Right lobe of liver (tissue), 6 donors: ENCODE data around the gene SPTB. TPM values are rescaled to one million over a fixed set of nuclear protein-coding genes. Genes with fewer than 3 reads are reported as not detected.
A peak's percentile ranks its signal among the peaks of the same experiment; 100 is the strongest.

Source experiments
- ATAC-seq, 4 donors: fragments of 200-7000 bp; cut with Tn5 transposase; one replicate each; pipeline ENCODE4 v1.9.1; 2020; ENCODE audit warnings: mild to moderate bottlenecking in 4 of 4, moderate library complexity in 4 of 4
- DNase-seq, 3 donors: peaks; one replicate each; pipeline ENCODE4 v3.0.0-alpha.2; 2020
- H3K27ac ChIP-seq, 3 donors: fragments of 200-600 bp; one replicate each; pipeline ENCODE4 v1.8.0; 2022
- H3K27me3 ChIP-seq, 2 donors: fragments of 200-600 bp; one replicate each; pipeline ENCODE4 v1.8.0; 2022
- H3K36me3 ChIP-seq, 4 donors: fragments of 200-600 bp; sonication (generic) in 1 of 4; one replicate each; pipeline versions ENCODE4 v1.5.1 to v1.8.0; 2017 to 2022; ENCODE audit warnings: control low read depth in 1 of 4
- H3K4me1 ChIP-seq, 4 donors: fragments of 200-600 bp; sonication (generic) in 1 of 4; one replicate each; pipeline versions ENCODE4 v1.5.1 to v1.8.0; 2017 to 2022; ENCODE audit warnings: control low read depth in 1 of 4
- H3K4me3 ChIP-seq, 3 donors: fragments of 200-600 bp; one replicate each; pipeline ENCODE4 v1.8.0; 2022
- H3K9me3 ChIP-seq, 4 donors: fragments of 200-600 bp; sonication (generic) in 1 of 4; one replicate each; pipeline versions ENCODE4 v1.5.1 to v1.8.0; 2017 to 2022; ENCODE audit warnings: control low read depth in 1 of 4
- CTCF ChIP-seq, 4 donors: fragments of 200-600 bp in 3 of 4; fragments of 450-650 bp in 1 of 4; IDR thresholded peaks; one replicate each; pipeline versions ENCODE4 v1.5.1 to v1.8.0; 2016 to 2022; ENCODE audit warnings: antibody characterized with exemption in 4 of 4, mild to moderate bottlenecking in 2 of 4
- POLR2A ChIP-seq: fragments of 450-650 bp; IDR thresholded peaks from one replicate; pipeline ENCODE4 v1.6.1; 2017; ENCODE audit warnings: antibody characterized with exemption, mild to moderate bottlenecking
- WGBS: methylation state at CpG from one replicate; pipeline ENCODE4 v1.1.6; 2018; ENCODE audit warnings: low coverage, low lambda C conversion rate; ENCODE audit not compliant: insufficient coverage; ENCODE audit errors: missing lambda C conversion rate; 5-methylcytosine and 5-hydroxymethylcytosine counted together
- intact Hi-C, 2 donors: fragments of 100-400 bp; cut with DNase I; formaldehyde crosslinking; loops; one replicate each; pipeline versions ENCODE4 v1.11.2 to v1.14.1; 2022
- total RNA-seq, 6 experiments: library from RNA; depleted of rRNA in 2 of 6; stranded (reverse); fragments of >200 nt in 2 of 6; fragmentation: NEBNext Ultra II Directional in 3 of 6; extraction: Animal tissue kit (Norgen Biotek cat#: 25700) in 3 of 6; gene quantifications; one replicate each; pipeline versions ENCODE4 v1.1.0 to v1.2.4, GENCODE V29; 2016 to 2023
- donor health status: DM: no; HTN: yes; CAD: no.
- donor health status: DM: no; HTN: no; CAD: no.
- donor health status: DM: no; HTN: no; CAD: no.
- donor health status: DM: no; HTN: yes; CAD: no.
- donor health status: DM: no; HTN: yes; CAD: no.

SPTB gene
- total RNA-seq, 6 experiments from 2014 or later = 0.12 to 2.4 (median 0.72) TPM

- ATAC-seq = peak; percentile 63 to 85 (median 77)
- intact Hi-C loops = no loop called here
- peak; percentile 91 to 93 (median 93) for DNase-seq
- H3K4me3 ChIP-seq = peak within 1 kb of the TSS; percentile 73 to 90 (median 79)
- no CpG with 5 or more reads among the region's 69 CpGs for whole genome bisulfite sequencing
- H3K27me3 ChIP-seq = no peaks in the 10 kb centered on the region
- no peaks in the 10 kb centered on the region for H3K36me3 ChIP-seq
- H3K9me3 ChIP-seq = no peaks in the 10 kb centered on the region
- peak within 1 kb of the TSS; percentile 70 to 88 (median 85) for H3K27ac ChIP-seq
- H3K4me1 ChIP-seq = peaks cover 0 to 45% (median 22%) of the 10 kb centered on the region in 4 donors
- TF ChIP-seq CTCF (IDR thresholded peaks at IDR 0.05) = no peak
- TF ChIP-seq POLR2A = peak; percentile 81
Measured at GRCh38 chr14:64704143-64704742, 175.5 kb downstream of the SPTB start, which contains the start of gene PLEKHG3. TSS of gene PLEKHG3 (plus strand) at chr14:64704424. CDS start at chr14:64727632, 23,208 bp downstream.

- TF ChIP-seq CTCF (IDR thresholded peaks at IDR 0.05) = no peak
- TF ChIP-seq POLR2A = no peak
- Histone ChIP-seq H3K4me3 (peak overlapping the region; percentile 73 to 90 (median 79)), H3K36me3 (no peaks in the 10 kb centered on the region), H3K27ac (peak overlapping the region; percentile 70 to 88 (median 85)), H3K27me3 (no peaks in the 10 kb centered on the region), H3K4me1 (peaks cover 0 to 42% (median 21%) of the 10 kb centered on the region in 4 donors), H3K9me3 (no peaks in the 10 kb centered on the region)
- ATAC-seq (no peak), DNase-seq (no peak)
- intact Hi-C loops = no loop called here
- WGBS = 28% methylated on average over 21 of the region's 26 CpGs
Measured at GRCh38 chr14:64703395-64704142, 176.1 kb downstream of the SPTB start.

- no peaks in the 10 kb centered on the region for H3K27me3 ChIP-seq
- no peak overlapping the region for H3K27ac ChIP-seq
- H3K9me3 ChIP-seq = no peaks in the 10 kb centered on the region
- no peak overlapping the region for H3K4me3 ChIP-seq
- intact Hi-C loops = no loop called here
- H3K36me3 ChIP-seq = no peaks in the 10 kb centered on the region
- TF ChIP-seq POLR2A = no peak
- no peak for TF ChIP-seq CTCF (IDR thresholded peaks at IDR 0.05)
- WGBS = 76% methylated on average over 20 of the region's 25 CpGs
- peaks cover 0 to 34% (median 15%) of the 10 kb centered on the region in 4 donors for H3K4me1 ChIP-seq
- DNase-seq (no peak), ATAC-seq (no peak)
Measured at GRCh38 chr14:64702493-64703394, 177.0 kb downstream of the SPTB start.

GRCh38 chr14:64701660-64702059 lies 178.0 kb downstream of the SPTB start:
- DNase-seq (no peak), ATAC-seq (no peak)
- Histone ChIP-seq H3K4me3 (no peak overlapping the region), H3K27me3 (no peaks in the 10 kb centered on the region), H3K4me1 (peaks cover 0 to 24% (median 10%) of the 10 kb centered on the region in 4 donors), H3K27ac (no peak overlapping the region), H3K9me3 (no peaks in the 10 kb centered on the region), H3K36me3 (no peaks in the 10 kb centered on the region)
- no peak for TF ChIP-seq POLR2A
- no peak for TF ChIP-seq CTCF (IDR thresholded peaks at IDR 0.05)
- intact Hi-C loops = no loop called here
- 89% methylated on average over 1 of the region's 1 CpG for WGBS
